Adrenal gland (tissue), 5 donors: ENCODE measurements around the gene C11orf58.

Experiments
- POLR2A ChIP-seq, 2 donors: fragments of 450-650 bp; IDR thresholded peaks; one replicate each; pipeline ENCODE4 v1.6.1; 2017; ENCODE audit warnings: antibody characterized with exemption in 2 of 2, mild to moderate bottlenecking in 2 of 2, moderate library complexity in 1 of 2
- TF ChIP-seq, protein P1 (sequence below), 6 experiments: fragments of 450-650 bp in 4 of 6; fragments of 200-600 bp in 2 of 6; sonication (generic) in 1 of 6; IDR thresholded peaks; 1 replicate in 5 of 6; 2 replicates in 1 of 6; pipeline versions ENCODE4 v1.5.1 to v1.8.0; 2016 to 2021; ENCODE audit warnings: antibody characterized with exemption in 6 of 6, mild to moderate bottlenecking in 2 of 6, moderate library complexity in 1 of 6
- donor health status: DM: no; HTN: no; CAD: no.

DNA sequence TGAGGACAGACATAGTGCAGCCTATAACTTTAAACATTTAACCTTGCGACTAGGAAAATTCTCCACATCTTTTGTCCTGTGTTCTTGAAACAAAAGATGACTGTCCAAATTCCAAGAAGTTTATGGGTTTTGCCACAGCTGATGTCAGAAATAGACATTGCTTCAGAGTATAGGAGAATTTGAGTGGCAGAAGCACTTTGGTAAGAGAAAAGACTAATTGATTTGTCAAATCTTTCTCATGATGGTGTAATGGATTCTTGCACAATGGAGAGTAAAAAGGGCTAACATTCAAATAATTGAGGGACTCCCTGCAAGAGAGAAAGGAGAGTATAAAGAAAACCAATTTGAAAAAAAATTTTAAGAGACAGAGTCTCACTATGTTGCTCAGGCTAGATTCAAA is 25.3 kb downstream of the C11orf58 start:
- TF ChIP-seq, protein P1, sequence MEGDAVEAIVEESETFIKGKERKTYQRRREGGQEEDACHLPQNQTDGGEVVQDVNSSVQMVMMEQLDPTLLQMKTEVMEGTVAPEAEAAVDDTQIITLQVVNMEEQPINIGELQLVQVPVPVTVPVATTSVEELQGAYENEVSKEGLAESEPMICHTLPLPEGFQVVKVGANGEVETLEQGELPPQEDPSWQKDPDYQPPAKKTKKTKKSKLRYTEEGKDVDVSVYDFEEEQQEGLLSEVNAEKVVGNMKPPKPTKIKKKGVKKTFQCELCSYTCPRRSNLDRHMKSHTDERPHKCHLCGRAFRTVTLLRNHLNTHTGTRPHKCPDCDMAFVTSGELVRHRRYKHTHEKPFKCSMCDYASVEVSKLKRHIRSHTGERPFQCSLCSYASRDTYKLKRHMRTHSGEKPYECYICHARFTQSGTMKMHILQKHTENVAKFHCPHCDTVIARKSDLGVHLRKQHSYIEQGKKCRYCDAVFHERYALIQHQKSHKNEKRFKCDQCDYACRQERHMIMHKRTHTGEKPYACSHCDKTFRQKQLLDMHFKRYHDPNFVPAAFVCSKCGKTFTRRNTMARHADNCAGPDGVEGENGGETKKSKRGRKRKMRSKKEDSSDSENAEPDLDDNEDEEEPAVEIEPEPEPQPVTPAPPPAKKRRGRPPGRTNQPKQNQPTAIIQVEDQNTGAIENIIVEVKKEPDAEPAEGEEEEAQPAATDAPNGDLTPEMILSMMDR (IDR thresholded peaks at IDR 0.05), result no peak
- TF ChIP-seq POLR2A (IDR thresholded peaks at IDR 0.05), result no peak
